ENCODE measurements around the gene ARHGAP42.

Gene ARHGAP42

GRCh38 chr11:101022256-101022655 lies 335.2 kb downstream of the ARHGAP42 start:
- no peak for DNase-seq (ENCODE audit: low read depth in 2 of 2)

GRCh38 chr11:101028644-101029043 lies 341.6 kb downstream of the ARHGAP42 start:
- no peak for DNase-seq (ENCODE audit: low read depth in 2 of 2)

DNA sequence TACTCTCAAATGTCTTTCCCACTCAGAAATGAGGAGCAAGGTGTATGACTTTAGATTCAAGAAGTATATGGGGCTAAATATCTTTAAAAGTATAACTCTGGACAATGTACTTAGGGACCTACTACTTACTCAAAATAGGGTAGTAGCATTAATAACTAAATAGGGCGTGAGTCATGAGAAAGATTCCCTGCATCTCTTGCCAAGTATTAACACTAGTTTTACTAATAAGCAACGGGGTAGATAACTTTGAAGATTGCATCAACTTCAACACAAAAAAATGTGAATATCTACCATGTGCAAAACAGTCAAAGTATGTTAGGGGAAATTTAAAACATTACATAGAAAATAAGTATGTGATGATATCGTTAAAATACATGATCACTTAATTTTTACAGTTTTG lies 342.9 kb downstream of the ARHGAP42 start:
- DNase-seq (ENCODE audit: low read depth in 2 of 2): no peak

- DNase-seq (ENCODE audit: low read depth in 2 of 2): no peak
These were observed 343.6 kb downstream of the ARHGAP42 start for GRCh38 chr11:101030692-101031091.

- no peak for DNase-seq (ENCODE audit: low read depth in 2 of 2)
These were observed 344.6 kb downstream of the ARHGAP42 start for GRCh38 chr11:101031713-101032112.

DNA sequence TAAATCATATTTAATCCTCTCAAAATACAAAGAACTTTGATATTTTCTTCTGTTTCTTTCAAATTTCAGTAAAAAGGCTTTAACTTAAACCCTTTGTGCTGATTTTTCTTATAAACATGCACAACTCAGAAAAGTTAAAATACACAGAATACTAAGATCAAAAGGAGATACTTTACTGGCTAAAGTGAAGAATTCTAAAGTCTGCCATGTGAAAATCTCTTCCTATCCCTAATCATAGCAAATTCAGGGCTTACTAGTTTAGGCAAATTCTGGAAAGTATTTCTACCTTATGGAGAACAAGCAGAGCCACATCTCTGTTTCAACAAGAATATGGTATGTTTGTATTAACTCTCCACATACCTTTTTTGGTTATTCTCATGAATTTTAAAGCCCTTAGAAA lies 345.9 kb downstream of the ARHGAP42 start:
- no peak for DNase-seq (ENCODE audit: low read depth in 2 of 2)

DNA sequence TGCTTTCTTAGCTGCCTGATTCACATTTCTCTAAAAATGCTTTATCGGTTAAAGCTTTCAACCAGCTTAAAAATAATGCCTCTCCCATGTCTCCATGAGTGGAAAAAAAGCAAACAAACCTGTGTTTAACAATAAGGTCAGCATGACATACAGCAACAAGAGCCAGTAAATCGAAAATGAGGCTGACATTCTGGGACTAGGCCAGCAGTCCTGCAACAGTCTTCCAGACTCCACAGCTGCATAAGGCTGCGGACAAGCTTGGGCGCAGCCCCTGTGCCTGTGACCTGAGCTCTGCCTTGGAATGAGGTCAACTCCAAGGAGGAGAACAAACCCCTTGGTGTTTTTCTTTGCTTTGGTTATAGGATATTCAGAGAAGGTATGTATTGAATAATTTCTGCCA lies 347.0 kb downstream of the ARHGAP42 start:
- DNase-seq (ENCODE audit: low read depth in 2 of 2): no peak

DNA sequence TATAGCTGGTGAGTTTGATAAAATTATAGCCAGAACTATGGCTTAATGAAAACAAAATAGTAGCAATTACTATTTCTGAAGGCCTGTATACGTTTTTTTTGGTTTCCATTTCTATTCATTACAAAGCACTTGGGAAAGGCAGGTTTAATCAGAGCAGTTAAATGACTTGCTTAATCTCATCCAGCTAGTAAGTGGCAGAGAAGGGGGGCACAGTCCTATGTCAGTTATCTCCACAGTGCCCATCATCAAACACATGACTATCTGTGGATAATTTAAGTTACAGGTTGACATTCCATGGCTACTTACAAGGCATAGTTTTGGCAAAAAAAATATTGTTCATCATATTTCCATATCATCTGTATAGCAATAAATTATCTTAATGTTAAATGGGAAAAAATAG lies 348.8 kb downstream of the ARHGAP42 start:
- DNase-seq (ENCODE audit: low read depth in 2 of 2): no peak

All from stimulated activated CD4-positive, alpha-beta T cell treated with anti-CD3 and anti-CD28 coated beads, Interleukin-1b, Interleukin-23, amount 100 ng/mL, for 4 hours (primary cell).